ENCODE data around the gene CST8. TPM values are rescaled to one million over a fixed set of nuclear protein-coding genes. Genes with fewer than 3 reads are reported as not detected.

The CST8 gene
- total RNA-seq, 1 donor from 2014 or later, result not detected

GRCh38 chr20:23492292-23492691 is 1.4 kb downstream of the CST8 start:
- DNase-seq (ENCODE audit: low read depth), result no peak
- no peaks in the 10 kb centered on the region for H3K36me3 ChIP-seq (ENCODE audit: control insufficient read depth, insufficient read depth, low read length)
- no peak for TF ChIP-seq CTCF (IDR thresholded peaks at IDR 0.05; ENCODE audit: insufficient read depth, low read length, poor library complexity, severe bottlenecking)
- H3K4me3 ChIP-seq (ENCODE audit: low read depth, low read length), result no peak overlapping the region
- no peaks in the 10 kb centered on the region for H3K27me3 ChIP-seq (ENCODE audit: control insufficient read depth, insufficient read depth, low read length)

GRCh38 chr20:23493172-23493772 is 2.4 kb downstream of the CST8 start:
- H3K4me3 ChIP-seq (ENCODE audit: low read depth, low read length), result no peak overlapping the region
- no peaks in the 10 kb centered on the region for H3K27me3 ChIP-seq (ENCODE audit: control insufficient read depth, insufficient read depth, low read length)
- no peaks in the 10 kb centered on the region for H3K36me3 ChIP-seq (ENCODE audit: control insufficient read depth, insufficient read depth, low read length)
- DNase-seq (ENCODE audit: low read depth), result no peak
- no peak for TF ChIP-seq CTCF (IDR thresholded peaks at IDR 0.05; ENCODE audit: insufficient read depth, low read length, poor library complexity, severe bottlenecking)

- DNase-seq (ENCODE audit: low read depth), result no peak
- no peaks in the 10 kb centered on the region for H3K27me3 ChIP-seq (ENCODE audit: control insufficient read depth, insufficient read depth, low read length)
- no peak overlapping the region for H3K4me3 ChIP-seq (ENCODE audit: low read depth, low read length)
- no peaks in the 10 kb centered on the region for H3K36me3 ChIP-seq (ENCODE audit: control insufficient read depth, insufficient read depth, low read length)
- TF ChIP-seq CTCF (IDR thresholded peaks at IDR 0.05; ENCODE audit: insufficient read depth, low read length, poor library complexity, severe bottlenecking), result no peak
These were observed 6.6 kb downstream of the CST8 start for GRCh38 chr20:23497536-23497935.

- DNase-seq (ENCODE audit: low read depth), result no peak
- no peak for TF ChIP-seq CTCF (IDR thresholded peaks at IDR 0.05; ENCODE audit: insufficient read depth, low read length, poor library complexity, severe bottlenecking)
- Histone ChIP-seq H3K27me3 (ENCODE audit: control insufficient read depth, insufficient read depth, low read length) (no peaks in the 10 kb centered on the region), H3K36me3 (ENCODE audit: control insufficient read depth, insufficient read depth, low read length) (no peaks in the 10 kb centered on the region), H3K4me3 (ENCODE audit: low read depth, low read length) (no peak overlapping the region)
These were observed 11.0 kb downstream of the CST8 start for GRCh38 chr20:23501926-23502325.

GRCh38 chr20:23503649-23504048 is 12.7 kb downstream of the CST8 start:
- TF ChIP-seq CTCF (IDR thresholded peaks at IDR 0.05; ENCODE audit: insufficient read depth, low read length, poor library complexity, severe bottlenecking), result no peak
- DNase-seq (ENCODE audit: low read depth), result no peak
- Histone ChIP-seq H3K4me3 (ENCODE audit: low read depth, low read length) (no peak overlapping the region), H3K27me3 (ENCODE audit: control insufficient read depth, insufficient read depth, low read length) (no peaks in the 10 kb centered on the region), H3K36me3 (ENCODE audit: control insufficient read depth, insufficient read depth, low read length) (no peaks in the 10 kb centered on the region)

GRCh38 chr20:23507346-23507745 is 16.4 kb downstream of the CST8 start:
- H3K36me3 ChIP-seq (ENCODE audit: control insufficient read depth, insufficient read depth, low read length), result no peaks in the 10 kb centered on the region
- no peaks in the 10 kb centered on the region for H3K27me3 ChIP-seq (ENCODE audit: control insufficient read depth, insufficient read depth, low read length)
- TF ChIP-seq CTCF (IDR thresholded peaks at IDR 0.05; ENCODE audit: insufficient read depth, low read length, poor library complexity, severe bottlenecking), result no peak
- H3K4me3 ChIP-seq (ENCODE audit: low read depth, low read length), result no peak overlapping the region
- DNase-seq (ENCODE audit: low read depth), result no peak

Measured in kidney epithelial cell (primary cell).